HepG2 (cell line): Measurements from ENCODE around the gene INPP1. TPM values are rescaled to one million over a fixed set of nuclear protein-coding genes. Genes with fewer than 3 reads are reported as not detected.

Experiments used
- ARID2 ChIP-seq: sonication (generic); formaldehyde crosslinking; IDR thresholded peaks from 2 replicates; pipeline ENCODE4 v1.8.1; 2022; ENCODE audit warnings: mild to moderate bottlenecking, missing genetic modification reagents, borderline replicate concordance
- ATF1 ChIP-seq: IDR thresholded peaks from 2 replicates; pipeline ENCODE4 v1.6.1; 2016; ENCODE audit warnings: mild to moderate bottlenecking, control low read depth
- FOXJ3 ChIP-seq: sonication (generic); formaldehyde crosslinking; IDR thresholded peaks from 2 replicates; pipeline ENCODE4 v1.4.0; 2020; ENCODE audit warnings: missing genetic modification reagents, mild to moderate bottlenecking, borderline replicate concordance
- HHEX ChIP-seq: IDR thresholded peaks from 2 replicates; pipeline ENCODE4 v1.6.1; 2016; ENCODE audit warnings: control low read depth
- HNRNPLL ChIP-seq: fragments of 200-400 bp; formaldehyde crosslinking; IDR thresholded peaks from 2 replicates; pipeline ENCODE4 v1.6.1; 2017; ENCODE audit warnings: mild to moderate bottlenecking, low read depth, low read length; ENCODE audit not compliant: poor library complexity, severe bottlenecking
- JDP2 ChIP-seq: sonication (generic); formaldehyde crosslinking; IDR thresholded peaks from 2 replicates; pipeline ENCODE4 v1.8.1; 2022; ENCODE audit warnings: missing genetic modification reagents, borderline replicate concordance
- JUND ChIP-seq: sonication (generic); formaldehyde crosslinking; IDR thresholded peaks from 2 replicates; pipeline ENCODE4 v1.8.0; 2022; ENCODE audit warnings: mild to moderate bottlenecking, missing genetic modification reagents
- MEF2D ChIP-seq: sonication (generic); formaldehyde crosslinking; IDR thresholded peaks from 2 replicates; pipeline ENCODE4 v1.5.1; 2020; ENCODE audit warnings: mild to moderate bottlenecking, missing genetic modification reagents
- REL ChIP-seq: sonication (generic); formaldehyde crosslinking; conservative IDR thresholded peaks from 2 replicates; pipeline ENCODE4 v1.8.0; 2022; ENCODE audit warnings: mild to moderate bottlenecking, missing genetic modification reagents, moderate library complexity
- STAT5B ChIP-seq: sonication (generic); formaldehyde crosslinking; IDR thresholded peaks from 2 replicates; pipeline ENCODE4 v1.4.0; 2020; ENCODE audit warnings: missing genetic modification reagents
- TAF1 ChIP-seq: sonication (generic); formaldehyde crosslinking; IDR thresholded peaks from 2 replicates; pipeline ENCODE4 v1.4.0; 2020; ENCODE audit warnings: missing genetic modification reagents
- THRA ChIP-seq: sonication (generic); formaldehyde crosslinking; IDR thresholded peaks from 2 replicates; pipeline ENCODE4 v1.4.0; 2020; ENCODE audit warnings: missing genetic modification reagents, borderline replicate concordance
- ZBTB42 ChIP-seq: sonication (generic); formaldehyde crosslinking; IDR thresholded peaks from 2 replicates; pipeline ENCODE4 v1.5.0; 2020; ENCODE audit warnings: mild to moderate bottlenecking, missing genetic modification reagents
- ZBTB7B ChIP-seq: sonication (generic); formaldehyde crosslinking; IDR thresholded peaks from 2 replicates; pipeline ENCODE4 v1.4.0; 2020; ENCODE audit warnings: missing genetic modification reagents
- ZBTB8A ChIP-seq: sonication (generic); formaldehyde crosslinking; IDR thresholded peaks from 2 replicates; pipeline ENCODE4 v1.4.0; 2020; ENCODE audit warnings: mild to moderate bottlenecking, low read depth, missing genetic modification reagents, borderline replicate concordance
- ZNF296 ChIP-seq: sonication (generic); formaldehyde crosslinking; conservative IDR thresholded peaks from 2 replicates; pipeline ENCODE4 v1.5.0; 2020; ENCODE audit warnings: mild to moderate bottlenecking, missing genetic modification reagents
- ZNF33A ChIP-seq: sonication (generic); formaldehyde crosslinking; IDR thresholded peaks from 2 replicates; pipeline ENCODE4 v1.5.1; 2020; ENCODE audit warnings: missing genetic modification reagents, mild to moderate bottlenecking, moderate library complexity, borderline replicate concordance
- ZNF468 ChIP-seq: sonication (generic); formaldehyde crosslinking; IDR thresholded peaks from 2 replicates; pipeline ENCODE4 v1.8.0; 2022; ENCODE audit warnings: mild to moderate bottlenecking, moderate library complexity, missing genetic modification reagents
- ZNF556 ChIP-seq: sonication (generic); formaldehyde crosslinking; IDR thresholded peaks from 2 replicates; pipeline ENCODE4 v1.4.0; 2020; ENCODE audit warnings: mild to moderate bottlenecking, missing genetic modification reagents, borderline replicate concordance
- ZNF615 ChIP-seq: sonication (generic); formaldehyde crosslinking; IDR thresholded peaks from 2 replicates; pipeline ENCODE4 v1.5.0; 2020; ENCODE audit warnings: mild to moderate bottlenecking, missing genetic modification reagents, borderline replicate concordance
- polyA plus RNA-seq, 8 experiments: library from polyadenylated mRNA; depleted of rRNA in 3 of 8; stranded (reverse) in 7 of 8; unstranded in 1 of 8; fragments of >200 nt; fragmentation: Illumina TruSeq in 4 of 8; extraction: Trizol in 4 of 8; gene quantifications; 2 replicates each; pipeline versions ENCODE4 v1.2.1 to v1.2.3, GENCODE V29; 2011 to 2016; ENCODE audit warnings: low read depth in 4 of 8, missing spikeins in 1 of 8, mixed read lengths in 1 of 8; ENCODE audit not compliant: insufficient read depth in 1 of 8
- total RNA-seq, 5 experiments: library from RNA; depleted of rRNA; stranded (reverse); fragments of >200 nt; fragmentation: Illumina TruSeq; extraction: Trizol; gene quantifications; 2 replicates each; pipeline ENCODE4 v1.2.3, GENCODE V29; 2016; ENCODE audit warnings: low read depth in 1 of 5
- TF ChIP-seq, protein P1 (sequence below), 2 experiments: sonication (generic) in 1 of 2; formaldehyde crosslinking in 1 of 2; IDR thresholded peaks; 2 replicates each; pipeline versions ENCODE4 v1.4.0 to v1.6.1; 2016 to 2020; ENCODE audit warnings: borderline replicate concordance in 1 of 2, low read depth in 1 of 2, mild to moderate bottlenecking in 1 of 2, missing genetic modification reagents in 1 of 2
- TF ChIP-seq, protein P2 (sequence below): sonication (generic); formaldehyde crosslinking; IDR thresholded peaks from 2 replicates; pipeline ENCODE4 v1.5.0; 2020; ENCODE audit warnings: mild to moderate bottlenecking, missing genetic modification reagents

The INPP1 gene
- total and polyA plus RNA-seq, 2 of the 13 experiments (the other 11 are each of a cell fraction or from before 2014, with no cell fraction given), result 10.0 to 13.3 TPM

- TF ChIP-seq THRA (peak; percentile 75), JDP2 (CRISPR knock-in tag) (peak; percentile 65; the same call in 1 of the 2 replicates), HHEX (CRISPR knock-in tag) (no peak), ARID2 (CRISPR knock-in tag) (0 out of 2 replicates have a peak, but pooled peaks have one; percentile 73), FOXJ3 (CRISPR knock-in tag) (no peak), MEF2D (CRISPR knock-in tag) (no peak), ZNF33A (CRISPR knock-in tag) (no peak), HNRNPLL (peak; percentile 63), JUND (no peak), ZNF468 (CRISPR knock-in tag) (peak; percentile 82; the same call in 1 of the 2 replicates), ZNF615 (no peak), ZBTB42 (0 out of 2 replicates have a peak, but pooled peaks have one; percentile 62), ATF1 (CRISPR knock-in tag) (no peak), ZBTB7B (CRISPR knock-in tag) (peak; percentile 57; the same call in 1 of the 2 replicates), STAT5B (CRISPR knock-in tag) (no peak), ZNF296 (no peak), REL (CRISPR knock-in tag) (peak; percentile 67; the same call in 1 of the 2 replicates), TAF1 (CRISPR knock-in tag) (peak; percentile 67; the same call in 1 of the 2 replicates), ZNF556 (CRISPR knock-in tag) (no peak; the same call in 1 of the 2 replicates), ZBTB8A (CRISPR knock-in tag) (no peak; the same call in 1 of the 2 replicates)
- TF ChIP-seq, protein P1, sequence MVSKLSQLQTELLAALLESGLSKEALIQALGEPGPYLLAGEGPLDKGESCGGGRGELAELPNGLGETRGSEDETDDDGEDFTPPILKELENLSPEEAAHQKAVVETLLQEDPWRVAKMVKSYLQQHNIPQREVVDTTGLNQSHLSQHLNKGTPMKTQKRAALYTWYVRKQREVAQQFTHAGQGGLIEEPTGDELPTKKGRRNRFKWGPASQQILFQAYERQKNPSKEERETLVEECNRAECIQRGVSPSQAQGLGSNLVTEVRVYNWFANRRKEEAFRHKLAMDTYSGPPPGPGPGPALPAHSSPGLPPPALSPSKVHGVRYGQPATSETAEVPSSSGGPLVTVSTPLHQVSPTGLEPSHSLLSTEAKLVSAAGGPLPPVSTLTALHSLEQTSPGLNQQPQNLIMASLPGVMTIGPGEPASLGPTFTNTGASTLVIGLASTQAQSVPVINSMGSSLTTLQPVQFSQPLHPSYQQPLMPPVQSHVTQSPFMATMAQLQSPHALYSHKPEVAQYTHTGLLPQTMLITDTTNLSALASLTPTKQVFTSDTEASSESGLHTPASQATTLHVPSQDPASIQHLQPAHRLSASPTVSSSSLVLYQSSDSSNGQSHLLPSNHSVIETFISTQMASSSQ (IDR thresholded peaks at IDR 0.05; ENCODE audit: low read depth), result no peak
- TF ChIP-seq, protein P1 (CRISPR knock-in tag; IDR thresholded peaks at IDR 0.05; ENCODE audit: borderline replicate concordance), result peak; percentile 77; the same call in 1 of the 2 replicates
- TF ChIP-seq, protein P2, sequence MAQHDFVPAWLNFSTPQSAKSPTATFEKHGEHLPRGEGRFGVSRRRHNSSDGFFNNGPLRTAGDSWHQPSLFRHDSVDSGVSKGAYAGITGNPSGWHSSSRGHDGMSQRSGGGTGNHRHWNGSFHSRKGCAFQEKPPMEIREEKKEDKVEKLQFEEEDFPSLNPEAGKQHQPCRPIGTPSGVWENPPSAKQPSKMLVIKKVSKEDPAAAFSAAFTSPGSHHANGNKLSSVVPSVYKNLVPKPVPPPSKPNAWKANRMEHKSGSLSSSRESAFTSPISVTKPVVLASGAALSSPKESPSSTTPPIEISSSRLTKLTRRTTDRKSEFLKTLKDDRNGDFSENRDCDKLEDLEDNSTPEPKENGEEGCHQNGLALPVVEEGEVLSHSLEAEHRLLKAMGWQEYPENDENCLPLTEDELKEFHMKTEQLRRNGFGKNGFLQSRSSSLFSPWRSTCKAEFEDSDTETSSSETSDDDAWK (CRISPR knock-in tag), result no peak
Observed at GRCh38 chr2:190343536-190344275, at the start of gene INPP1 (continued).
